Measurements from ENCODE around the gene DNAH14.
"Not testable (repeated sequence)": the region's sequence is repeated elsewhere in the genome, so short reads cannot be mapped to it uniquely, and the experiment has no call there.

DNAH14 gene

DNA sequence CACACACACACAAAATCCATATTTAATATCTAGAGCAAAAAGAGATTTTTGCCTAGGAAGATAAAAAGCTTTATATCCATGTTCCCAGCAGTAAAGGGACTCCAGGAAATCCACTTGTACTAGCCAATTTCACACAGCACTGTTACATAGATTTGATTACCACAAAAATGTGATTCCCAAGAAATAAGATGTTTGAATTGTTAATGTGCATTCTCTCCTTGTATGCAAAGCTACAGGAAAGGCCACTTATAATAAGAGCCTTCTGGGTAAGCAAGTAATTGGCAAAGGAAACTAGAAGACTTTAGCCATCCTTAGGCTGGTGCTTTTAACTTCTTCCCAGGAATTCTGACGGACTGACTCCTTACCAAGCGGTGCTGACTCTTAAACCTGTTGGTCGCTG is 409.1 kb downstream of the DNAH14 start:
- DNase-seq (ENCODE audit: low read depth in 2 of 3, low spot score in 2 of 3): no peak

DNA sequence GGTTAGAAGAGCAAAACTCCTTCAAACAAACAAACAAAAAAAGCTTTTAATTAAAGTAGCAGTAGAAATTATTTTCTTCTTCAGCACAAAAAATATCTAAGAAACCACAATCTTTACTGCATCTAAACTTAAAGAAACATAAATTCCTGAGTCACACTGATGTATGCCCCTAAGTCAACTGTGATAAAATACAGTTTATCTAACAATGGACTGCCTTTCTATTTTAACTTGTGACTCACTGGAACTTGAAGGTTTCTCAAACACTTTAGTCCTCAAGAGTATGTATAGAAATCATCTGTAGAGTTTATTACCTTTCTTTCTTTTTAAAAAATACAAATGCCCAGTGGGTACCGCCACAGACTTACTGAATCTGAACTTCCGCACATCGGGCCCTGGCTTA is 412.2 kb downstream of the DNAH14 start:
- DNase-seq (ENCODE audit: low read depth in 2 of 3, low spot score in 2 of 3): no peak

DNA sequence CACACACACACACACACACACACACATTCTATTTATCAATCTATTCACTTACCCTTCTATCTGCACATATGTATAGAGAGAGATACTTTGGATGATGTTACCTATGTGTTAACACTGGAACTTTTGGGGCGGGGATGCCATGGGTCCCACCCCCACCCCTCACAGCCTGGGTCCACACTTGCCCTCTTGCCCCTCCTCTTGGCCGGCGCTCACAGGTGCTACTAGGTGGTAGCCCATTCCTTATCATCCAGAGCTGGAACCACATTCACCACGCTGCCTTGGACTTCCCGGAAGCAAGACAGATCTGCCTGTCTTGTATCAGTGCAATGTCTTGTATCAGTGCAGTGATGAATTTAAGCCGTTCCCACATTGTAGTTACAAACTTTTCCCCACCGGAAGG is 413.2 kb downstream of the DNAH14 start:
- DNase-seq (ENCODE audit: low read depth in 2 of 3, low spot score in 2 of 3): no peak

DNA sequence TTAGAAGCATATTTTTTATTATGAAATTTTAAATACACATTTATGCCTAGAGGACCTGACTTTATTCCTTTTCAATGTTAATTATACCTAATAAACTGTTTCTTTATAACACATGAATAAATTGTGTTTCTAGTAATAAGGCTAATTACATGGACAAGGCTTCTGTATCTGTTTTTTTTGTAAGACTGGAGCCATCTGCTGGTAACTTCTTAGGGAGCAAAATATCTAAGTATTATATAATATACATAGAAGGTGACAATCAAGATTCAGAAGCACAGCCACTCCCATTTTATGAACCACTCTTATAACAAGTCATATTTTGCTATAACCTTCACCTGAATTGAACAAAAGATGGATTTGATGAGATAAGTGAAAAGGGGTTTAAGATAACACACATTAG is 414.1 kb downstream of the DNAH14 start:
- DNase-seq (ENCODE audit: low read depth in 2 of 3, low spot score in 2 of 3): no peak

DNA sequence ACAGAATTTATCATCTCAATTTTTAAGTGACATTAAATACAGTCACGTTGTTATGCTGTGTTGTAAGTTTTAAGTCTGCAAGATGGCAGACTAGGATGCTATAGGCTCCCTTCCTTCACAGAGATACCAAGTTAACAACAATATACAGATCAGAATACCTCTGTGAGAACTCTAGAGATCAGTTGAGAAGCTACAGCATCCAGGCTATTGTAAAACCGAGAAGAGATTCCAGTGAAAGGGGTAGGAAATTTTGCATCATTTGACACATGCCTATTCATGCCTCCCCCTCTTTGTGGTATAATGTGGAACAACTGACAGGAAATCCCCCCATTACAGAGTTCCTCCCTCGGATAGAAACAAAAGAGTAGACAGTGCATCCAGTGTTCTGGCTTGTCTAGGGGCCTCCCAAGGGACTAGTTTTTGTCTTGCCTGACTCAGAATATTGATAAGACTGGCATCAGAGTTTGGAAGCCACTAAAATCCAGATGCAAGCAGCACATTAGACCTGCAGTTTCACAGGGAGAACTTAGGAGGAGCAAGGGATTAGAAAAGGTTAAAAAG is 417.7 kb downstream of the DNAH14 start:
- no peak for DNase-seq (ENCODE audit: low read depth in 2 of 3, low spot score in 2 of 3)

DNA sequence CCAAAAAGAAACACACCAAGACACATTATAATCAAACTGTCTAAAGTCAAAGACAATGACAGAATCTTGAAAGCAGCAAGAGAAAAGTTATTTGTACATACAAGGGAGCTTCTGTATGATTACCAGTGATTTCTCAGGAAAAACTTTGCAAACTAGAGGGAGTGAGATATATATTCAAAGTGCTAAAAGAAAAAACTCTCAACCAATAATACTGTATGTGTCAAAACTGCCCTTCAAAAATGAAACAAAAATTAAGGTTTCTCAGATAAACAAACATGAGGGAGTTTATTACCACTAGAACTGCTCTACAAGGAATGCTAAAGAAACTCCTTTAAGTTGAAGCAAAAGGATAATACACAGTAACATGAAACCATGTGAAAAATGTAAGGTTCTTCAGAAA is 418.9 kb downstream of the DNAH14 start:
- no peak for DNase-seq (ENCODE audit: low read depth in 2 of 3, low spot score in 2 of 3)

DNA sequence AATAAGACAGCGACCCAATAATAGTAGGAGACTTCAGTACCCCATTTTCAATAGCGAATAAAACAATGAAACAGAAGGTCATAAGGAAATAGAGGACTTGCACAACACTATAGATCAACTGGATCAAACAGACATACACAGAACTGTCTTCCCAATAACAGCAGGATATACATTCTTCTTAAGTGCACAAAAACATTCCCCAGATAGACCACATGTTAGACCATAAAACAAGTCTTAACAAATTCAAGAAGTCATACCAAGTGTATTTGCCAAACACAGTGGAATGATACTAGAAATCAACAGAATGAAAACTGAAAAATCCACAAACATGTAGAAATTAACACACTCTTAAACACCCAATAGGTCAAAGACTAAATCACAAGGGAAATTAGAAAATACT is 420.4 kb downstream of the DNAH14 start:
- no peak for DNase-seq (ENCODE audit: low read depth in 2 of 3, low spot score in 2 of 3)

DNA sequence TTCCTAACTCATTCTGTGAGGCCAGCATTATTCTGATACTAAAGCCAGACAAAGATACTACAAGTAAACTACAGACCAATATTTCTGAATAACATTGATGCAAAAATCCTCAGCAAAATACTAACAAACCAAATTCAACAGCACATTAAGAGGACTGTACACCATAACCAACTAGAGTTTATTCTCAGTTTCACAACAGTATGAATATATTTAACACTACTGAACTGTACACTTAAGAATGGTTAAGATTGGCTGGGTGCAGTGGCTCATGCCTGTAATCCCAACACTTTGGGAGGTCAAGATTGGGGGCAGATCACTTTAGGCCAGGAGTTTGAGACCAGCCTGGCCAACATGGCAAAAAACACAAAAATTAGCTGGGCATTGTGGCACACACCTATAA is 421.4 kb downstream of the DNAH14 start:
- no peak for DNase-seq (ENCODE audit: low read depth in 2 of 3, low spot score in 2 of 3)

DNA sequence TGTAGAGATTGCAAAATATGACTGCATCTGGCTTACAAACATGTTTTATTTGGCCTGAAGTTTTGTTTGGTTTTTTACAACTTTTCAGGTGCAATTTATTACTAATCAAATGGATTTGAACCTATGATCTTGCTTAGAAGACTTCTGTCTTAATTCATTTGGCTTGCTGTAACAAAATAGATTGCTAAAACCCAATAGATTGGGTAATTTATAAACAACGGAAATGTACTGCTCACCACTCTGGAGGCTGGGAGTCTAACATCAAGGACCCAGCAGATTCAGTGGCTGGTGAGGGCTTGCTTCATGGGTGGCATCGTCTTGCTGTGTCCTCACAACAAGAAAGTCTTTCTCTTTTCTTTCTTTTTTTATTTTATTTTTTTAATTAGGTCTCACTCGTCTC is 425.4 kb downstream of the DNAH14 start:
- DNase-seq (ENCODE audit: low read depth in 2 of 3, low spot score in 2 of 3): no peak

DNA sequence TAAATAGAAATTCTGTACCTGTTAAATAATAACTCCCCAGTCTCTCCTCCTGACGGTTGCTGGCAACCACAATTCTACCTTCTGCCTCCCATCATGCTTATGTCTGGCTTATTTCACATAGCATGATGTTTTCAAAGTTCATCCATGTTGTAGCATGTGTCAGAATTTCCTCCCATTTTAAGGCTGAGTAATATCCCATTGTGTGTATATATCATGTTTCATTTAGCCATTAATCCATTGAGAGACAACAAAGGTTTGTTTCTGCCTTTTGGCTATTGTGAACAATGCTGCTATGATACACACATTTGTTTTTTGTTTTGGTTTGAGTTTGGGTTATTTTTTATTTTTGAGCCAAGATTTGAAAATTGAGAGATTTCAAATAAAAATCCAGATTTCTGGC is 426.4 kb downstream of the DNAH14 start:
- no peak for DNase-seq (ENCODE audit: low read depth in 2 of 3, low spot score in 2 of 3)

DNA sequence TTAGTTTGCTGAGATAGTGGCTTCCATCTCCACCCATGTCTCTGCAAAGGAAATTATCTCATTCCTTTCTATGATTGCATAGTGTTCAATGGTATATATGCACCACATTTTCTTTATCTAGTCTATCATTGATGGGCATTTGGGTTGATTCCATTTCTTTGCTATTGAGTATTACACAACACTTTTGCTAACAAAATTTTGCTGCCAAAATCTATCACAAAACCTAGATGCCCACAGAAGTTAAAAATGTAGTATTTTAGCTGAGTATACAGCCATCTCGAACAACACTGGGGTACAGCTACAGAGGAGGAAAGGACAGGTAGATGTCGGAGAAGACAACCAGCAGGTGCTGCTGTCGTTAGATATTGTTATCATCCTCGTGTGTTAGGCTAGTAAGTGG is 430.6 kb downstream of the DNAH14 start:
- DNase-seq (ENCODE audit: low read depth in 2 of 3, low spot score in 2 of 3): no peak

DNA sequence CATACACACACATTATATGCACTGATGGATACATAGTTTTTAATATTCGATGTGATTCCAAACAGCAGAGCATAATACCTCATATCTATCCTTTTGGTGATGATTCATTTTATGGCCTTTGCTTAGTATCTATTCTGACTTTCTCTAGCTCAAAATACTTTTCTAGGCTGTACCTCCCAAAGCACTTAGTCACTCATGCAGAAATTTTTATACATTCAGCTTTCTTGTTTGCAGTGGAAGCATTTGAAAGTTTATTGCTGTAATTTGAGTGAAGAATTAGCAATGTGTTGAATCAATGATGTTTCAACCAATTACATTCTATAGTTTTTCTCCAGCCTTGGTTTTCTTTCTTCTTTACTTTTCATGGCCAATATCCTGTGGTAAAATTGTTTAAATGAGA is 431.7 kb downstream of the DNAH14 start:
- DNase-seq (ENCODE audit: low read depth in 2 of 3, low spot score in 2 of 3): no peak

DNA sequence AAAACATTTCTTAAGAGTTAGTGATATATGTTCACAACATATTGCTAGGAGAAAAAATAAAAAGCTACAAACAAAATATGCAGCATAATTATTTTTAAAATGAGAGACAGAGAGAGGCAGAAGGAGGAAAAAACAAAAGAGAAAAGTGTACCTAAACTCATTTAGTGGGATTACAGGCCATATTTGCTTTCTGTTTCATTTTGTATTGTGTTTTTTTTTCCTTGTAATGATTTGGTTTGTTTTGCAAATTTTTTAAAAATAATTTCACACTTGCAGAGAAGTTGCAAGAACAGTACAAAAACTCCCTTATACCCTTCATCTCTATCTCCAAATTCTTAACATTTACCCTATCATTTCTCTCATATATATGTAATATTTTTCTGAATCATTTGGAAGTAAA is 433.3 kb downstream of the DNAH14 start:
- DNase-seq (ENCODE audit: low read depth in 2 of 3, low spot score in 2 of 3): no peak

DNA sequence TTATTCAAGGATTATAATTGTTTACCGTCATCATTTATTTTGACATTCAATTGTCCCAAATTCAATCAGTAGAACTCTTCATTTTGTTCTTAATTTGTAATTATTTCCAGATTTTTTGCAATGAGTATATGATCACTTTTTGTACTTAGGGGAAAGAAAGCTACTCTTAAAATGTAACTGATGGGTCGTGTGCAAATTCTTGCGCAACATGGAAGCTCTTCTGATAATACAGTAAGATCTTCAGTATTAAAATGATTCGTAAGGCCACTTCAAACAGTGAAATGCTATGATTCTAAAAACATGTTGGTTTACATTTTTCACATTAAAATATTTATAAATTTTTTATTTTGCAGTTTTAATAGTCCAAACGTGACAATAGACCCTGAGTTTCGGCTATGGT is 435.0 kb downstream of the DNAH14 start:
- DNase-seq (ENCODE audit: low read depth in 2 of 3, low spot score in 2 of 3): no peak

DNA sequence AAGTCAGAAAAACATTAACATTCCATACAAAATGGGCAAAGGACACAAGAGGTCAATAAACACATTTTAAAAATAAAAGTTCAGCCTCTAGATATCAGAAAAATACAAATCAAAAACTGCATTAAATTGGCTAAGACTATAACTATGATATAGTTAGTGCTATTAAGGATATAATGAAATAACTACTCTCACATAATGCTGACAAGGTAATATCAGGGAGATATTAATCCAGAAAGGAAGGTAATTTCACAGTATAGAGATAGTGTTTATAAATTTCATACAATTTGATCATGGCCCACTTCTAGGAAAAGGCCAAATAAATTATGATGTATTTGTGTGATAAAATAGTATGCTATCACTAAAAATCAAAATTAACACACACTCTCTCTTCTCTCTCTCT is 436.5 kb downstream of the DNAH14 start:
- DNase-seq (ENCODE audit: low read depth in 2 of 3, low spot score in 2 of 3): no peak

DNA sequence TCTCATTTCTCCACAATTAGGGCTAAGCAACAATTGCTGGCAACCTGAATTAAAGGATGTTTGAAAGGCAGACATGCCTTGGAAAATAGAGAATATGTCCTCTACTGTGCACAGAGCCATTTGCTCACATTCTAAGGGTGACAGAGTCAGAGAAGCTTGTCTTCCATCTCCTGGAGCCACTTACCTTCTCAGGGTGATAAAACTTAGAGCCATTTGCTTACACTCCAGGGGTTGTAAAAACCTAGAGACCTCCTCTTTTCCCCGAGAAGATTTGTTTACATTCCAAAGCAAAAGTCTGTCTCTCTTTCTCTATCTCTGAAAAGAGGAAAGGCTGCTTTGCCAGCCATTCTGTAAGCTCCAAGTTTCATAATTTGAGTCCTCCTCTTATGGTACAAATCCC is 437.1 kb downstream of the DNAH14 start:
- DNase-seq (ENCODE audit: low read depth in 2 of 3, low spot score in 2 of 3): no peak

DNA sequence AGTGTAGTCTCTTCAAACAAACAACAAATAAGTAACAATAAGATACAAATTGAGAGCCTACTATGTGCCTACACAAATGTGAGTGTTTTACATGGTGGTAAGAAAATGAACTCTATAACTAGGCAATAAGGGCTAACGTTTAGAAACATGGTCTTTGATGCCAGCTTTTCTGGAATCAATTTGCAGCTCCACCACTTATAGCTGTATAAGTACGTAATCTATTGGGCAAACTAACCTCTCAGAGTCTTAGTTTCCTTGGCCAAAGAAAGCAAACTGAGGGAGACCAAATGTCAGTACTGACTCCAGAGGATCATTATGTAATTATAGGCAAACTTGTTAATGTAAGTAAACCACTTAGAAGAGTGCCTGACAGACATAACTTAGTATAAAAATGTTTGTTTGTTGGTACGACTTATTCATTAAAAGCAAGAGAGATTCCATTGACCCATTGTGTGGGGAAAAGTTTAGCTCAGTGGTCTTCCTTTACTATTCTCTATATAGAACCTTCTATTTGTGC is 438.6 kb downstream of the DNAH14 start:
- DNase-seq (ENCODE audit: low read depth in 2 of 3, low spot score in 2 of 3): no peak

DNA sequence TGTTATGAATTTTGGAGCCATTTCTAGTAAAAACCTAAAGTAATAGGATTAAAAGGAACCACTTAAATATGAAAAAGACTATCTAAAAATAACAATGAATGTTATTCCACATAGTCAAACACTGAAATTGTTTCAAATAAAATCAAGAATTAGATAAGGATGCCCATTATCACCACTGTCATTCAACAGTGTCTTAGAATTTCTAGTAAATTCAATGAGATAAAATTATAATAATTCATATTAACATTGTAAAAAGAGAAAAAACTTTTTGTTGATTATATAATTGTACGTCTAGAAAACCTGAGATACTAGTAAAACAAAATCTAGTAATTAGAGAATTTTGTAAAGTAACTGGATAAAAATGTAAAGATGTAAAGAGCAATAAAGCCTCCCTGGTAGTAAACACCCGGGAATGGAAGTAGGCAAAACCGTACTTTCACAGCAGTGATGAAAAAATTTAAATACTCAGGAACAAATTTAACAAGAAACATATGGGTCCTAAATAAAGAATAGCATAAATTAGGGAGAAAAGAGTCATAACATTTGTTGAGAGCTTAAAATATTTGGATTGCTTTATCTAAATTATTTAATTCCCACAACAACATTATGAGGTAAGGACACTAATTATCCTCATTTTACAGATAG is 442.0 kb downstream of the DNAH14 start:
- no peak for DNase-seq (ENCODE audit: low read depth in 2 of 3, low spot score in 2 of 3)

DNA sequence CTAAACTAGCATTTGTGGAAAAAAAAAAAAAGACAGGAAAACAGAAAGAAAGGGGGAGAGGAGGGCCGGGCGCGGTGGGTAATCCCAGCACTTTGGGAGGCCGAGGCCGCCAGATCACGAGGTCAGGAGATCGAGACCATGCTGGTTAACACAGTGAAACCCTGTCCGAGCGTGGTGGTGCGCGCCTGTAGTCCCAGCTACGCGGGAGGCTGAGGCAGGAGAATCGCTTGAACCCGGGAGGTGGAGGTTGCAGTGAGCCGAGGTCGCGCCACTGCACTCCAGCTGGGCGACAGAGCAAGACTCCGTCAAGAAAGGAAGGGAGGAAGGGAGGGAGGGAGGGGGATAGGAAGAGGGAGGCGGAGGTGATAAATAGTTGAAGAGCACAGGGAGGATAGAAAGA is 443.7 kb downstream of the DNAH14 start:
- DNase-seq (ENCODE audit: low read depth in 2 of 3, low spot score in 2 of 3): no peak

DNA sequence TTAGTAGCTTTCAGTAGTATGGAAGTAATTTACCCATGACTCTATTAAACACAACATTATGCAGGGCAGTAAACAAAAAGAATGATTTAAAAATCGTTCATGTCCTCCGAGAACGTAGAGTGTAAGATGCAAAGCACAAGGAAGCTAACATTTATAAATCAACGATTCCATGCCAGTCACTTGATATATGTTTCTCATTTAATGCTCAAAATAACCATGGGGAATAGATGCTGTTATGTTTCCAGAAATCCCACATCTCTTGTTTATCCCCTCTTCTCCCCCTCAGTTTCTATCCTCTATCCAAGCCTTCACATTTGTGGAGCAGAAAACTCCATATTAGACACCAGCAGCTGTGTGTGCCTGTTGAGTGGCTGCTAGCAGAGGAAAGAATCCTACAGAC is 445.5 kb downstream of the DNAH14 start:
- no peak for DNase-seq (ENCODE audit: low read depth in 2 of 3, low spot score in 2 of 3)

DNA sequence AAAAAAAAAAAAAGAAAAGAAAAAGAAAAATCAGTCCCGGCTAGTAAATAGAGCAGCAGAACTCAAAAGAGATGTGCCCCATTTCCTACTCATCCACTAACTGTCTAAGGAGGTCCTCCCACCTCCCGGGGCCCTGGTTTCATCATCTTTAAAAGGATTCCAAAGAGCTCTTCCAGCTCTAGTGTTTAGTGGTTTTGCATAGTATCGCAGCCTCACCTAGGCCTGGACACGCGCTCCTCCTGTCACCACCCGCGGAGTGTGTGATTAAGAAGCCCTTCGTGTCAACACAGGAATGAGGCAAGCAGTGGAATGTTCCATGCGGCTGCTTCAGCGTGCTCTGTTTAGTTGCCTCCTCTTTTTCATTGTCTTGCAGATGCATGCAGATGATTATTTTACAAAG is 449.4 kb downstream of the DNAH14 start:
- no peak for DNase-seq (ENCODE audit: low read depth in 2 of 3, low spot score in 2 of 3)

DNA sequence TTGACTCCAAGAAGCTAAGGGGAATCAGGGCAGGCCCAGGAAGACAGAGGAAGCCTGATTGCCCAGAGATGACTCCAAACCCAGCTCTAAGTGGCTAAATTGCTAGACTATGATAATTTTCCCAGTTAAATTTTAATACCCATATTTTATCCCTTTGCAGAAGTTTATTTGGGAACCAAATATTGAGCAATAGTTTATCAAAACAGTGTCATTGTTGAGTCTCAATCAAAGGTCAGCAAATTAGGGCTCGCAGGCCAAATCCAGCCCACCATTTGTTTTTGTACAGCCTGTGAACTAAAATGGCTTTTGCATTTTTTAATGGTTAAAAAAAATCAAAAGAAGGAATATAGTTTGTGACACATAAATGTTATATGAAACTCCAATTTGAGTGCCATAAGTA is 451.2 kb downstream of the DNAH14 start:
- no peak for DNase-seq (ENCODE audit: low read depth in 2 of 3, low spot score in 2 of 3)

DNA sequence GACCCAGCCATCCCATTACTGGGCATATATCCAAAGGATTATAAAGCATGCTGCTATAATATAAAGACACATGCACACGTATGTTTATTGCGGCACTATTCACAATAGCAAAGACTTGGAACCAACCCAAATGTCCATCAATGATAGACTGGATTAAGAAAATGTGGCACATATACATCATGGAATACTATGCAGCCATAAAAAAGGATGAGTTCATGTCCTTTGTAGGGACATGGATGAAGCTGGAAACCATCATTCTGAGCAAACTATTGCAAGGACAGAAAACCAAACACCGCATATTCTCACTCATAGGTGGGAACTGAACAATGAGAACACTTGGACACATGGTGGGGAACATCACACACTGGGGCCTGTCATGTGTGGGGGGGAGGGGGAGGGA is 457.4 kb downstream of the DNAH14 start:
- not testable (repeated sequence) for DNase-seq (ENCODE audit: low read depth in 2 of 3, low spot score in 2 of 3)

Measured in activated CD8-positive, alpha-beta memory T cell treated with anti-CD3 and anti-CD28 coated beads for 48 hours (primary cell).